Naive thymus-derived CD8-positive, alpha-beta T cell (primary cell): ENCODE measurements around the gene DPF3. TPM values are rescaled to one million over a fixed set of nuclear protein-coding genes. Genes with fewer than 3 reads are reported as not detected.

ENCODE experiments used
- ATAC-seq, 2 donors: fragments of 150-1000 bp; cut with Tn5 transposase in 1 of 2; sonication (Bioruptor Pico), chemical (Tn5 transposase) in 1 of 2; 1 replicate in 1 of 2; 2 replicates in 1 of 2; pipeline ENCODE4 v1.10.0; 2021; ENCODE audit warnings: mild to moderate bottlenecking in 2 of 2, moderate library complexity in 2 of 2
- POLR2A ChIA-PET: fragments of 350-600 bp; sonication (Branson Sonifier 250); formaldehyde crosslinking; loops from one replicate; lab custom pipeline; 2021; ENCODE audit warnings: antibody characterized with exemption; lab: Charles Lee
- DNase-seq, 10 donors: peaks; one replicate each; pipeline versions ENCODE4 v3.0.0 to v3.0.0-alpha.2; 2020 to 2022
- H3K27ac Mint-ChIP-seq, 10 donors: one replicate each; pipeline ENCODE4 v1.8.0; 2020 to 2022; ENCODE audit warnings: mild to moderate bottlenecking in 10 of 10, mixed read lengths in 10 of 10, moderate library complexity in 4 of 10, inconsistent platforms in 1 of 10
- H3K27me3 Mint-ChIP-seq, 5 donors: one replicate each; pipeline ENCODE4 v1.8.0; 2021 to 2022; ENCODE audit warnings: mixed read lengths in 5 of 5
- H3K36me3 Mint-ChIP-seq, 3 donors: one replicate each; pipeline ENCODE4 v1.8.0; 2020 to 2022; ENCODE audit warnings: mixed read lengths in 3 of 3, mild to moderate bottlenecking in 2 of 3, inconsistent platforms in 1 of 3
- H3K4me1 Mint-ChIP-seq, 4 donors: one replicate each; pipeline ENCODE4 v1.8.0; 2021 to 2022; ENCODE audit warnings: mixed read lengths in 4 of 4
- H3K4me3 Mint-ChIP-seq, 10 donors: one replicate each; pipeline ENCODE4 v1.8.0; 2020 to 2022; ENCODE audit warnings: mild to moderate bottlenecking in 10 of 10, mixed read lengths in 10 of 10, moderate library complexity in 6 of 10, inconsistent platforms in 1 of 10
- H3K9me3 Mint-ChIP-seq, 9 donors: one replicate each; pipeline ENCODE4 v1.8.0; 2020 to 2022; ENCODE audit warnings: mixed read lengths in 9 of 9, mild to moderate bottlenecking in 3 of 9, inconsistent platforms in 1 of 9, moderate library complexity in 1 of 9
- polyA plus RNA-seq, 3 donors: library from polyadenylated mRNA; unstranded; fragments of 300-500 nt; fragmentation: Illumina TruSeq; gene quantifications; one replicate each; pipeline ENCODE4 v1.2.3, GENCODE V29; 2021
- total RNA-seq, 8 experiments: library from RNA in 2 of 8; stranded (reverse) in 2 of 8; gene quantifications; one replicate each; pipeline ENCODE4 v1.2.3 and lab custom pipeline; 2021 to 2026

Gene DPF3
- total and polyA plus RNA-seq, 5 experiments from 2014 or later: 0.35 to 0.58 (median 0.52) TPM

GRCh38 chr14:72619881-72620280 is 274.0 kb downstream of the DPF3 start:
- peaks cover 0 to 1% (median 0%) of the 10 kb centered on the region in 5 donors for H3K27me3 Mint-ChIP-seq
- no peak overlapping the region for H3K4me3 Mint-ChIP-seq
- H3K36me3 Mint-ChIP-seq: no peaks in the 10 kb centered on the region
- DNase-seq (no peak), ATAC-seq (no peak)
- peaks cover 0 to 6% (median 4%) of the 10 kb centered on the region in 4 donors for H3K4me1 Mint-ChIP-seq
- H3K9me3 Mint-ChIP-seq: peaks cover 0 to 5% (median 0%) of the 10 kb centered on the region in 9 donors
- H3K27ac Mint-ChIP-seq: peak overlapping the region in 2 of 10 donors; percentile 24 to 28
- POLR2A ChIA-PET: no interaction called here

GRCh38 chr14:72619111-72619571 is 274.8 kb downstream of the DPF3 start:
- DNase-seq: no peak
- Mint-ChIP-seq H3K4me3 (no peak overlapping the region), H3K27ac (no peak overlapping the region), H3K27me3 (peaks cover 0 to 1% (median 0%) of the 10 kb centered on the region in 5 donors), H3K36me3 (no peaks in the 10 kb centered on the region), H3K4me1 (peaks cover 0 to 6% (median 4%) of the 10 kb centered on the region in 4 donors), H3K9me3 (peaks cover 0 to 5% (median 0%) of the 10 kb centered on the region in 9 donors)
- POLR2A ChIA-PET: no interaction called here
- ATAC-seq: no peak

- POLR2A ChIA-PET: no interaction called here
Observed at GRCh38 chr14:72618424-72618823, 275.5 kb downstream of the DPF3 start.

GRCh38 chr14:72617391-72618031 is 276.4 kb downstream of the DPF3 start:
- DNase-seq (no peak), ATAC-seq (no peak)
- Mint-ChIP-seq H3K9me3 (no peaks in the 10 kb centered on the region), H3K27ac (no peak overlapping the region), H3K27me3 (peaks cover 0 to 1% (median 0%) of the 10 kb centered on the region in 5 donors), H3K4me1 (peaks cover 0 to 9% (median 4%) of the 10 kb centered on the region in 4 donors), H3K36me3 (no peaks in the 10 kb centered on the region), H3K4me3 (no peak overlapping the region)
- POLR2A ChIA-PET: no interaction called here

More at GRCh38 chr14:72618424-72618823, 275.5 kb downstream of the DPF3 start:
- DNase-seq (no peak), ATAC-seq (no peak)
- Mint-ChIP-seq H3K27me3 (peaks cover 0 to 1% (median 0%) of the 10 kb centered on the region in 5 donors), H3K4me1 (peaks cover 0 to 6% (median 4%) of the 10 kb centered on the region in 4 donors), H3K4me3 (no peak overlapping the region), H3K36me3 (no peaks in the 10 kb centered on the region), H3K27ac (no peak overlapping the region), H3K9me3 (peaks cover 0 to 3% (median 0%) of the 10 kb centered on the region in 9 donors)

GRCh38 chr14:72616811-72617210 is 277.1 kb downstream of the DPF3 start:
- Mint-ChIP-seq H3K9me3 (no peaks in the 10 kb centered on the region), H3K4me1 (peaks cover 0 to 14% (median 4%) of the 10 kb centered on the region in 4 donors), H3K27me3 (peaks cover 0 to 1% (median 0%) of the 10 kb centered on the region in 5 donors), H3K36me3 (no peaks in the 10 kb centered on the region), H3K27ac (no peak overlapping the region), H3K4me3 (no peak overlapping the region)
- ATAC-seq (no peak), DNase-seq (no peak)
- POLR2A ChIA-PET: no interaction called here

- Mint-ChIP-seq H3K4me1 (peaks cover 0 to 14% (median 3%) of the 10 kb centered on the region in 4 donors), H3K36me3 (no peaks in the 10 kb centered on the region), H3K4me3 (no peak overlapping the region), H3K27me3 (peaks cover 0 to 1% (median 0%) of the 10 kb centered on the region in 5 donors), H3K9me3 (no peaks in the 10 kb centered on the region), H3K27ac (no peak overlapping the region)
- ATAC-seq (no peak), DNase-seq (no peak)
- POLR2A ChIA-PET: no interaction called here
Observed at GRCh38 chr14:72616294-72616693, 277.6 kb downstream of the DPF3 start.

GRCh38 chr14:72615451-72616121 is 278.3 kb downstream of the DPF3 start:
- POLR2A ChIA-PET: no interaction called here
- H3K9me3 Mint-ChIP-seq: no peaks in the 10 kb centered on the region
- H3K36me3 Mint-ChIP-seq: no peaks in the 10 kb centered on the region
- ATAC-seq (no peak), DNase-seq (no peak)
- peaks cover 0 to 1% (median 0%) of the 10 kb centered on the region in 5 donors for H3K27me3 Mint-ChIP-seq
- H3K4me1 Mint-ChIP-seq: peaks cover 0 to 14% (median 3%) of the 10 kb centered on the region in 4 donors
- H3K4me3 Mint-ChIP-seq: no peak overlapping the region
- no peak overlapping the region for H3K27ac Mint-ChIP-seq

- POLR2A ChIA-PET: interaction anchor here (0.8 kb wide), 1 partner anchor 19 kb away, joined by 5 read pairs; no protein-coding TSS in a partner anchor
- H3K9me3 Mint-ChIP-seq: no peaks in the 10 kb centered on the region
- no peak for DNase-seq
- H3K4me1 Mint-ChIP-seq: peaks cover 0 to 14% (median 3%) of the 10 kb centered on the region in 4 donors
- H3K27ac Mint-ChIP-seq: no peak overlapping the region
- peaks cover 0 to 1% (median 0%) of the 10 kb centered on the region in 5 donors for H3K27me3 Mint-ChIP-seq
- ATAC-seq: no peak
- no peak overlapping the region for H3K4me3 Mint-ChIP-seq
- H3K36me3 Mint-ChIP-seq: no peaks in the 10 kb centered on the region
Observed at GRCh38 chr14:72614891-72615415, 278.9 kb downstream of the DPF3 start.

- DNase-seq (no peak), ATAC-seq (no peak)
- H3K9me3 Mint-ChIP-seq: no peaks in the 10 kb centered on the region
- H3K4me1 Mint-ChIP-seq: peaks cover 0 to 14% (median 3%) of the 10 kb centered on the region in 4 donors
- H3K36me3 Mint-ChIP-seq: no peaks in the 10 kb centered on the region
- peaks cover 0 to 1% (median 0%) of the 10 kb centered on the region in 5 donors for H3K27me3 Mint-ChIP-seq
- no peak overlapping the region for H3K27ac Mint-ChIP-seq
- POLR2A ChIA-PET: interaction anchor here (0.8 kb wide), 1 partner anchor 19 kb away, joined by 5 read pairs; no protein-coding TSS in a partner anchor
- H3K4me3 Mint-ChIP-seq: no peak overlapping the region
Observed at GRCh38 chr14:72614365-72614764, 279.5 kb downstream of the DPF3 start.

- H3K36me3 Mint-ChIP-seq: no peaks in the 10 kb centered on the region
- DNase-seq (no peak), ATAC-seq (no peak)
- peaks cover 0 to 14% (median 3%) of the 10 kb centered on the region in 4 donors for H3K4me1 Mint-ChIP-seq
- H3K4me3 Mint-ChIP-seq: no peak overlapping the region
- peaks cover 0 to 1% (median 0%) of the 10 kb centered on the region in 5 donors for H3K27me3 Mint-ChIP-seq
- H3K27ac Mint-ChIP-seq: no peak overlapping the region
- POLR2A ChIA-PET: no interaction called here
- no peaks in the 10 kb centered on the region for H3K9me3 Mint-ChIP-seq
Observed at GRCh38 chr14:72613975-72614319, 280.0 kb downstream of the DPF3 start.

- Mint-ChIP-seq H3K27me3 (peaks cover 0 to 1% (median 0%) of the 10 kb centered on the region in 5 donors), H3K9me3 (no peaks in the 10 kb centered on the region), H3K4me1 (peaks cover 0 to 14% (median 3%) of the 10 kb centered on the region in 4 donors), H3K4me3 (no peak overlapping the region), H3K27ac (no peak overlapping the region), H3K36me3 (no peaks in the 10 kb centered on the region)
- ATAC-seq: no peak
- no peak for DNase-seq
- POLR2A ChIA-PET: no interaction called here
Observed at GRCh38 chr14:72613231-72613974, 280.5 kb downstream of the DPF3 start.

GRCh38 chr14:72612041-72612440 is 281.9 kb downstream of the DPF3 start:
- no peak for ATAC-seq
- no peak overlapping the region for H3K27ac Mint-ChIP-seq
- DNase-seq: no peak
- H3K27me3 Mint-ChIP-seq: peaks cover 0 to 1% (median 0%) of the 10 kb centered on the region in 5 donors
- no peaks in the 10 kb centered on the region for H3K36me3 Mint-ChIP-seq
- H3K4me3 Mint-ChIP-seq: no peak overlapping the region
- H3K4me1 Mint-ChIP-seq: peaks cover 0 to 14% (median 3%) of the 10 kb centered on the region in 4 donors
- no peaks in the 10 kb centered on the region for H3K9me3 Mint-ChIP-seq
- POLR2A ChIA-PET: no interaction called here
